HG02981 (cell line): Measurements from ENCODE around the gene SFXN5.
A peak's percentile ranks its signal among the peaks of the same experiment; 100 is the strongest.
"Not testable (repeated sequence)": the region's sequence is repeated elsewhere in the genome, so short reads cannot be mapped to it uniquely, and the experiment has no call there.

Experiments
- ATAC-seq: cut with Tn5 transposase; IDR thresholded peaks from one replicate; pipeline ENCODE4 v1.9.1; 2021; ENCODE audit warnings: mild to moderate bottlenecking, moderate library complexity; ENCODE audit not compliant: unreplicated experiment

Gene SFXN5

GRCh38 chr2:73101626-73102256 is 30.2 kb upstream of the SFXN5 start:
- no peak for ATAC-seq

- ATAC-seq, result no peak
Measured at GRCh38 chr2:73100956-73101355, 29.4 kb upstream of the SFXN5 start.

GRCh38 chr2:73099486-73099885 is 28.0 kb upstream of the SFXN5 start:
- ATAC-seq, result no peak

- ATAC-seq, result no peak
Measured at GRCh38 chr2:73095910-73096309, 24.4 kb upstream of the SFXN5 start.

GRCh38 chr2:73093601-73094218 is 22.2 kb upstream of the SFXN5 start:
- ATAC-seq, result not testable (repeated sequence)

- no peak for ATAC-seq
Measured at GRCh38 chr2:73092146-73092783, 20.8 kb upstream of the SFXN5 start.

- ATAC-seq, result no peak
Measured at GRCh38 chr2:73091696-73092095, 20.2 kb upstream of the SFXN5 start.

GRCh38 chr2:73091164-73091563 is 19.7 kb upstream of the SFXN5 start:
- no peak for ATAC-seq

GRCh38 chr2:73089270-73090030 is 17.9 kb upstream of the SFXN5 start:
- no peak for ATAC-seq

GRCh38 chr2:73088703-73089102 is 17.2 kb upstream of the SFXN5 start:
- ATAC-seq, result no peak

GRCh38 chr2:73088211-73088610 is 16.7 kb upstream of the SFXN5 start:
- ATAC-seq, result no peak

GRCh38 chr2:73087311-73087710 is 15.8 kb upstream of the SFXN5 start:
- no peak for ATAC-seq

- peak; percentile 84 for ATAC-seq
Measured at GRCh38 chr2:73085691-73086090, 14.2 kb upstream of the SFXN5 start.

GRCh38 chr2:73084971-73085370 is 13.5 kb upstream of the SFXN5 start:
- no peak for ATAC-seq

- no peak for ATAC-seq
Measured at GRCh38 chr2:73083886-73084800, 12.6 kb upstream of the SFXN5 start.

GRCh38 chr2:73082523-73083410 is 11.3 kb upstream of the SFXN5 start:
- no peak for ATAC-seq

- no peak for ATAC-seq
Measured at GRCh38 chr2:73081181-73081671, 9.7 kb upstream of the SFXN5 start.

GRCh38 chr2:73080321-73081131 is 9.0 kb upstream of the SFXN5 start:
- no peak for ATAC-seq

- ATAC-seq, result no peak
Measured at GRCh38 chr2:73079636-73080035, 8.1 kb upstream of the SFXN5 start.
